Cardiac ventricle fibroblast (primary cell): Measurements from ENCODE around the gene NGLY1. TPM values are rescaled to one million over a fixed set of nuclear protein-coding genes. Genes with fewer than 3 reads are reported as not detected.

Experiments
- total RNA-seq: library from RNA; depleted of rRNA; stranded (reverse); fragments of >200 nt; gene quantifications from 2 replicates; pipeline ENCODE4 v1.2.3, GENCODE V29; 2015

The NGLY1 gene, protein sequence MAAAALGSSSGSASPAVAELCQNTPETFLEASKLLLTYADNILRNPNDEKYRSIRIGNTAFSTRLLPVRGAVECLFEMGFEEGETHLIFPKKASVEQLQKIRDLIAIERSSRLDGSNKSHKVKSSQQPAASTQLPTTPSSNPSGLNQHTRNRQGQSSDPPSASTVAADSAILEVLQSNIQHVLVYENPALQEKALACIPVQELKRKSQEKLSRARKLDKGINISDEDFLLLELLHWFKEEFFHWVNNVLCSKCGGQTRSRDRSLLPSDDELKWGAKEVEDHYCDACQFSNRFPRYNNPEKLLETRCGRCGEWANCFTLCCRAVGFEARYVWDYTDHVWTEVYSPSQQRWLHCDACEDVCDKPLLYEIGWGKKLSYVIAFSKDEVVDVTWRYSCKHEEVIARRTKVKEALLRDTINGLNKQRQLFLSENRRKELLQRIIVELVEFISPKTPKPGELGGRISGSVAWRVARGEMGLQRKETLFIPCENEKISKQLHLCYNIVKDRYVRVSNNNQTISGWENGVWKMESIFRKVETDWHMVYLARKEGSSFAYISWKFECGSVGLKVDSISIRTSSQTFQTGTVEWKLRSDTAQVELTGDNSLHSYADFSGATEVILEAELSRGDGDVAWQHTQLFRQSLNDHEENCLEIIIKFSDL
- 15.2 and 20.7 TPM in 2 replicates for total RNA-seq

DNA sequence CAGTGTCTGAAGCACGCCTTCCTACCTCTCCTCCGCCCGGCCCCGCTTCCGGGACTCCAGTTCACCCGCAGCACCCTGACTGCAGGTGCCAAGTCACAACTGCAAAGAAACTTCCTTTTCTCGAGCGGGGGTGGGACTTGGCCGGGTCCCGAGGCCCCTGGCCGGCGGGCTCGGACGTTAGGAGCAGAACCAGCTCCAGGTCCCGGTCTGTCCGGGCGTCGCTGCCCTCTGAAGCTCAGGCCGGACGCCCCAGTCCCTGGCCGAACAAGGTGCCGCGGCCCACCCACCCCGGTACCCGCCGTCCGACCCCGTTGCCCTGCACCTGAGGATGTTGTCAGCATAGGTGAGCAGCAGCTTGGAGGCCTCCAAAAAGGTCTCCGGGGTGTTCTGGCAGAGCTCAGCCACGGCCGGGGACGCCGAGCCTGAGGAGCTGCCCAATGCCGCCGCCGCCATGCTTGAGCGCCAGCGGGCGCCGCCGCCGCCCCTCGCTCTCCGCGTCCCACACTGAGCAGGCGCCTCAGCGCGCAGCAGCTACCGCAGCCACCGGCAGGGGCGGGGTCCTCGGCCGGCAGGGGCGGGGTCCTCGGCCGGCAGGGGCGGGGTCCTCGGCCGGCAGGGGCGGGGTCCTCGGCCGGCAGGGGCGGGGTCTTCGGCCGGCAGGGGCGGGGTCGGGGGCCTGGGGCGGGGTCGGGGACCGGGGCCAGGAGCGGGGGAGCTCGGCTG, at the start of gene NGLY1:
Gene NGLY1, minus strand, starts transcription at position 506 of the 723 bp plus-strand sequence. Its CDS starts 53 bp downstream, at position 453.

DNA sequence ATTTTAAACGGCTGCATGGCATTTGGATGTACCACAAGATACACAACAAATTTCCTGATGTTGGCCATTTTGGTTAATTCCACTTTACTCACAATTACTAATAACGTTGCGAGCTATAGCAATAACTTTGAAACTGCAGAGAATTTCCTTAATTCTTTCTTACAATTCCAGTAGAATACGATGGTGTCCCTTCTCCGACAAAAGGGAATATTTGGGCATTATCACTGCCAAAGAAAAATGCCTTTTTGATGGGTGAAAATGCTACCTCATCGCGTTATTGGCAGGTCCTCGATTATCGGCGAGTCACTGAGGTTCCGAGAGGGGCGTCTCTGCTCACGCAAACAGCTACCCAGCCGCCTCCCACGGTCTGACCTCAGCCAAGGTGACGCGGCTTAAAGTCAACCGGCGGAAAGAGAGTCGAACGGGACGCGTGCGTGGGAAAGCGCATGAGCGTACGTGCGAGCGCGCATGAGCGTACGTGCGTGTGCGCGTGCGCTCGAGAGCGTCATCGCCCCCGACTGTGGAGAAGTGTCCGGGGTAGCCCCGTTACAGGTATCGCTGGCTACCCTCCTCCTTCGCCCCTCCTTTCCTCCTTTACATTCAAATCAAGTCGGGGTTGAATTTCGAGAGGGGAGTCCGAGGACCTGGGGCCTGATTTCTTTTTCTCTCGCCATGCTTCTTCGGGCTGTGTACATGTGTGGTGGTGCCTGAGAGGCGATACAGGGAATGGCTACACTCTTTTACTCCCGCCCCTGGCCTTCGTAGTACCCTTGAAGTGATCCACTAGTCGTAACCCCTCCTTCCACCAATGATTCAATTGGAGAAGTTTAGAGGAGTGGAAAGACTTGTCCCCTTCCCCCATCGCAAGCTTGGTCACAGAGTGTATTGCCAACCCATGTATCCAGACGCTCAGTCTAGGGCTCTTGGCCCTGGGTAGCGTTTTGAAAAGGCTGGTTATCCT, 6.6 kb upstream of the NGLY1 start, which contains the start of gene OXSM:
Gene OXSM, plus strand, starts transcription at position 495 of the 961 bp plus-strand sequence. CDS start 931 bp downstream, outside the sequence.

Other genes starting within 250 kb of the NGLY1 start
- gene TOP2B, start 118.5 kb downstream of the NGLY1 start, total RNA-seq = 54.7 and 58.9 TPM in 2 replicates
- 9.2 and 10.4 TPM in 2 replicates for gene OXSM, start 6.6 kb upstream of the NGLY1 start, total RNA-seq